ENCODE data around the gene RFC4.

RFC4 gene

DNA sequence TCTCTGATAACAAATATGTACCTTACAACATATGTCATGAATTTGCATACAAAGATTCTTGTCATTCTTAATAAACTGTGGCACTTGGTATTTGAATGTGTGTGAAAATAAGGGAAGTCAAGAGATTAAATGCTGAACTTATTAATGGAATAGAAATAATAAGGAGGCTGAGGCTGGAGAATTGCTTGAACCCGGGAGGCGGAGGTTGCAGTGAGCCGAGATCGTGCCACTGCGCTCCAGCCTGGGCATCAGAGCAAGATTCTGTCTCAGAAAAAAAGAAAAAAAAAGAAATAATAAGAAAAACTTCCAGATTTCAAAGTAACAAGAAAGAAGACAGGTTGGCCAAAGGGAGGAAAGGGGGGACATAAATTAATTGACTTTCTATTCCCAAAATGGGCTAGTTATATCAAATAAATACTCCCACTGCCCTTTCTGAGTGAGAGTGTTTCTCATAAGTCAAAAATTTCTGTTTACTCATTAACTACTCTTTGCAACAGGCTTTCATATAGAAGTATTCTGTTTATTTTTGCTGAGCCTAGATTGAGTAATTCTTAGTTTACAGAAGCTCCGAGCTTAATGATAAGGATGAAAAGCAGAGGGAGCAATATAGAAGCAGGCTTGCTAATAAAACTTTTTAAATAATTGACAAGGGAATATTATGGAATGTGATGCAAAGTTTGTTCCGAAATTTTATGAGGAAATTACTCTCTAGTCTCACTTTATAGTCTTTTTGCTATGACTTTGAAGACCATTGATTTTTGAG lies 63.5 kb downstream of the RFC4 start:
- no peak for DNase-seq
